Muscle of back (tissue), 11 donors: ENCODE measurements around the gene WDR82. TPM values are rescaled to one million over a fixed set of nuclear protein-coding genes. Genes with fewer than 3 reads are reported as not detected.

Source experiments
- DNase-seq, 3 donors: peaks; one replicate each; pipeline versions ENCODE4 v3.0.0 to v3.0.0-alpha.2; 2013
- polyA plus RNA-seq, 10 donors: library from polyadenylated mRNA; unstranded; fragments of 120-200 nt; gene quantifications; one replicate each; pipeline ENCODE4 v1.2.1, GENCODE V29; 2013; ENCODE audit not compliant: insufficient read length in 10 of 10

Gene WDR82
- polyA plus RNA-seq, 10 donors, result 77.7 to 106 (median 84.0) TPM

- DNase-seq, result no peak
Observed at GRCh38 chr3:52227117-52227516, 51.3 kb downstream of the WDR82 start.

- no peak for DNase-seq
Observed at GRCh38 chr3:52226229-52226817, 52.1 kb downstream of the WDR82 start.

DNA sequence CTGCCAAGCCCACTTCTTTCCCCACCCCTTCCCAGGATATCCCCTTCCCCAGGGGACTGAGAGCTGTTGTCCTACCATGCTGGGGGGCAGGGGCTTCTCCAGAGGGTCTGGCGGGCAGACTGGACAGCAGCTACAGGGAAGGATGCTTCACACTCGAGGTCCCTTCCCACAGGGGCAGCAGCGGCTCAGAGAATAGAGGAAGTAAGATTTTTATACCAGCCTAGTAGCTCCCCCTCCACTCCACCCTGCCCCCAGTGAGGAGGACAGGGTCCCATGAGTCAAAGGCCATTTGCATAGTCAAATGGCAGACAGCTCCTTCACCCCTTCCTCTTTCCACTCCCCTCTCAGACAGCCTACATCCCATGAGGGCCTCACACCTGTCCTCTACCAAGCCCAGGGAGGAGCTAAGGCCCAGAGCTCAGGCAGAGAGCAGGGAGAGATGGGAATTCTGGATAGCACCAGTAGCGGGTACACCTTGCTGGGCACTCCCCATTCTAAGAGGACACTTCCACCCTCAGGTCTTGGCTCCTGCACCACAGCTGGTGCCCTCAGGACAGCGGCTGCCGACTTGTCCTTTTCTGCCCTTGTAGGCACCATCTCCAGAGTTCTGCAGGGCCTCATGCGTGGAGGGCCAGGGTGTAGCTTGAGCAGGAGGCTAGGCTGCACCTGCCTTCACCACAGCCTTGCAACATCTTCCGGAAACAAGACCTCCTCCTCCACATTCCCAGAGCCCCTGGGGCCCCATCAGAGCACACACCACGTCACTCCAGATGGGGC is 52.8 kb downstream of the WDR82 start, which contains the start of gene TLR9:
TLR9 (minus strand) TSS at position 194 of the 777 bp plus-strand sequence; CDS start at position 78, 116 bp downstream.
- DNase-seq, result no peak

GRCh38 chr3:52223449-52224408 is 54.7 kb downstream of the WDR82 start:
- DNase-seq, result no peak

DNA sequence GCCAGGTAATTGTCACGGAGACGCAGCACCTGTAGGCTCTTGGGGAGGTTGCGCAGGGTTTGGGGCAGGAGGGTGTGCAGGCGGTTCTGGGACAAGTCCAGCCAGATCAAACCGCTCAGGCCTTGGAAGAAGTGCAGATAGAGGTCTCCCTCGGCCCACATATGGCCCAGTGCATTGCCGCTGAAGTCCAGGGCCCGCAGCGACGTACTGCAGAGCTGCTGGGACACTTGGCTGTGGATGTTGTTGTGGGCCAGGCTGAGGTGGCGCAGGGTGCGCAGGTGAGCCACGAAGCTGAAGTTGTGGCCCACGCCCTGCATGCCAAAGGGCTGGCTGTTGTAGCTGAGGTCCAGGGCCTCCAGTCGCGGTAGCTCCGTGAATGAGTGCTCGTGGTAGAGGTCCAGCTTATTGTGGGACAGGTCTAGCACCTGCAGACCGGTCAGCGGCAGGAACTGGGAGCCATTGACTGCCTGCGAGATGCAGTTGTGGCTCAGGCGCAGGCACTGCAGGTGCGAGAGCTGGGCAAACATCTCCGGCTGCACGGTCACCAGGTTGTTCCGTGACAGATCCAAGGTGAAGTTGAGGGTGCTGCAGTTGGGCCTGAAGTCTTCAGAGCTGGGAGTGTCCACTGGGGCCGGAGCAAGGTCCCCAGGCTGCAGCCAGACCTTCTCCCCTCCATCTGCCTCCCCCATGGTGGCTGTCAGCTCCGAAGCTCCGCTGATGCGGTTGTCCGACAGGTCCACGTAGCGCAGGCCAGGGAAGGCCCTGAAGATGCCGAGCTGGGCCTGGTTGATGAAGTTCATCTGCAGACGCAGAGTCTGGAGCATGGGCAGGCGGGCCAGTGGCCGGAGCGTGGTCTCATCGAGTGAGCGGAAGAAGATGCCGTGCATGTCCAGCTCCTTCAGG is 55.9 kb downstream of the WDR82 start:
- DNase-seq, result no peak

DNA sequence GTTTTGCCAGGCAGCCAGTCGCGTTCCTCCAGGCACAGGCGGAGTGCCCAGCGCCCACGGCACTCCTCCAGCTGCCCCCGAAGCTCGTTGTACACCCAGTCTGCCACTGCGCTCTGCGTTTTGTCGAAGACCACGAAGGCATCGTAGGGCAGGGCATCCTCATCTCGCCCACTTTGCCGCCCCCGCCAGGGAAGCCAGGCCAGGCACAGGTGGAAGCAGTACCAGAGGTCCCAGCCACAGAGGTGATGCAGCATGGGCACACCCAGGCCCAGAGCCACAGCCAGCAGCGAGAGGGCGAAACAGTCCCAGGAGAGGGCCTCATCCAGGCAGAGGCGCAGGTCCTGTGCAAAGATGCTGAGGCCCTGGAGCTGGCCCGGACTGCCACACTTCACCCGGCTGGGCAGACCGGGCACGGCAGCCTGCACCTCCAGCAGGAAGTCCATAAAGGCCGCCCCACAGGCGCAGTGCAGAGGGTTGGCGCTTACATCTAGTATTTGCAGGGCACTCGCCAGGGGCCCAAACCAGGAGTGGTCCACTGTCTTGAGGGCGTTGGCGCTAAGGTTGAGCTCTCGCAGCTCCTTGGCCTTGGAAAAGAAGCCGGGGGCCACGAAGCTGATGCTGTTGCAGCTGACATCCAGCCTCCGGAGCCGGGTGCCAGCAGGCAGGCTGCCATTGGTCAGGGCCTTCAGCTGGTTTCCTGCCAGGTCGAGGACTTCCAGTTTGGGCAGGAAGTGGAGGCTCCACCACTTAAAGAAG is 56.7 kb downstream of the WDR82 start:
- DNase-seq, result peak in 1 of 3 donors; percentile 57

- no peak for DNase-seq
Observed at GRCh38 chr3:52221141-52221562, 57.3 kb downstream of the WDR82 start.

DNA sequence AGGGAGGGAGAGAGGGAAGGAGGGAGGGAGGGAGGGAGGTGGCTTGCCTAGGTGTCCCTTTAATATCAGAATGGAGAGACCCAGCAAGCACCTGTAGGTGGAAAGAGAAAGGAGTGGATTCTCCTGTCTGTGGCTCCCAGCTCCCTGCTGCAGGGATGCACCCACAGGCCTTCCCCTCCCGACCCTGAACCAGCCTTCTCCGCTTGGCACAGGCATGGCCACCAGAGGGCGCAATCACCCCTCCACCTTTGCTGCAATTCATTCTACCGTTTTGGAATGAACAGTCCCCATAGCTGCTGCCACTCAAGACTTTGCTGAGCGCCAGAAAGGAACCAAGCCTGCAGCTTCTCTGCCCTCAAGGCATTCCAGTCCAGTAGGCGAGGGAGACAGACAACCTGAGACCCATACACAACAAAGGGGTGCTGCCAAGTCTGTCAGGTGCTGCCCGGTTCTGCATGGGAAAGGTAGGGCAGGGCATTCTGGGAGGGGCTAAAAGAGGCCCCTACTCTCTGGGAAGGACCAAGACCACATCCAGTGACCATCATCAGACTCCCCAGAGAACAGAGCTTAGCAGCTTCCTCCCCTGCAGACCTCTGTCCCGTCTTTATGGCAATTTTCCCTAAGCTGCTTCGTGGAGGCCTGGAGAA is 57.9 kb downstream of the WDR82 start:
- peak; percentile 64 to 91 (median 87) for DNase-seq

DNA sequence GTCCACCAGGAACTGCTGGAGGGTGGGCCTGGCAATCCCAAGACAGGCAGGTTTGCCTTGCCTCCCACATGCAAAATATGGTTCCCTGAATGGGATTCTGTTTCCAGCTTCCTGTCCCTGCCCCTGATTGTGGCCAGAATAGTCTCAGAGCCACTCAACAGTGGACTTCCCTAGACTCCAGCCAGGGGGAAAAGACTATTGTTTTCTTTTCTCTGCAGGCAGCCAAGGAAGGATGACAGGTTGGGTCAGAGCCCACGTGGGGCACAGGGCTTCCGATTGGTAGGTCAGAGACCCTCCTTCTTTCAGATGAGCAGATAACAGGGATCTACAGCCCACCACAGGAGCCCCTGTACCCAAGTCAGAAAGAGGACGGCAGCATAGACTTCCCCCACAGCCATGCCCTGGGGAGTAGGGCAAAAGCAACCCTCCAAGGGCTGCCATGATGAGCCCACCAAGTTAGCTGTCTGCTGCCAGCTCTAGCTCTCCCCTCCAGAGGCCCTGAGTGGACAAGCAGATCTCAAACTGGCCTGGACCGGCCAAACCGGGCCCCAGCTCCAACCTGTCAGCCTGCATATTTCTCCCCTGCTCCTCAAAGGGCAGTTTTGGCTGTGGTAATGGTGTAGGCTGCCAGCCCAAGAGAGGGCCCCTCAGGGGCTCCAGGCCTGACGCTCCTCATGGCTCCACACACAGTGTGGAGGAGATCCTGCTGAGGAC is 59.4 kb downstream of the WDR82 start:
- DNase-seq, result no peak

DNA sequence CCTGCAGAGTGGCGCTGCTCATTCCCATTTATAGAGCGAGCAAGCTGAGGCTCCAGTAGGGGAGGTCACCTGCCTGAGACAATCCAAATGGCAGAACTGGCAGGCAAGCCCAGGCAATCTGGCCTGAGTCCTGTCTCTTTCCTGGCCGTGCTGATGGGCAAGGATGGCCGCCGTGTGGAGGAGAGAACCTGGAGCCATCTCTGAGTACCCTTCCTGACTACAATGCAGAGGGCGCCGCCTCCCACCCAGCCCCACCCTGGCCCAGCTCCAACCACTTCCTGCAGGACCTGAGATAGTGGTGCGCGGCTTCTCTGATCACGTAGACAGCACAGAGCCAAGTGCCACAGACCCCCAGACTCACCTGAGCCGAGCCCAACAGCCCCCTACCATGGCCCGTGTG is 60.0 kb downstream of the WDR82 start:
- DNase-seq, result no peak

DNA sequence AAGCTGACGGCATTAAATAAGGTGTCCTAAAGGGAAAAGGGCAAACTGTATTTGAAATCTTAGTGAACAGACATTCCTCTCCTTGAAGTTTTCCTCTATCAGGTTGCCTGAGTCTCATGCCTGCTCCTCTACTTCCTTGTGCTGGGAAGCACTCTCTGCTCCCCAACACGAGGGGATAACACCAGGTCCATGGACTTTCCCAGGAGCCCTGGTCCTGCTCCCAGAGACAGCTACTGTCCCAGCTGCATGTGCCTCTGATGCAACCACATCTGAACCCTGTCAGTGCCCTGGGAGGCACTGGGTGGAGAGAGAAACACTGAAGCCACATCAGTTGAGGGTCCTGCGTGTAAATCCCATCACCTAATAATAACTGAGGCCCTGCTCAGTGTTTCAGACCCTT is 60.4 kb downstream of the WDR82 start:
- DNase-seq, result no peak

GRCh38 chr3:52217409-52217805 is 61.0 kb downstream of the WDR82 start:
- no peak for DNase-seq

GRCh38 chr3:52216585-52217408 is 61.7 kb downstream of the WDR82 start:
- DNase-seq, result peak; percentile 69 to 83 (median 70)

DNA sequence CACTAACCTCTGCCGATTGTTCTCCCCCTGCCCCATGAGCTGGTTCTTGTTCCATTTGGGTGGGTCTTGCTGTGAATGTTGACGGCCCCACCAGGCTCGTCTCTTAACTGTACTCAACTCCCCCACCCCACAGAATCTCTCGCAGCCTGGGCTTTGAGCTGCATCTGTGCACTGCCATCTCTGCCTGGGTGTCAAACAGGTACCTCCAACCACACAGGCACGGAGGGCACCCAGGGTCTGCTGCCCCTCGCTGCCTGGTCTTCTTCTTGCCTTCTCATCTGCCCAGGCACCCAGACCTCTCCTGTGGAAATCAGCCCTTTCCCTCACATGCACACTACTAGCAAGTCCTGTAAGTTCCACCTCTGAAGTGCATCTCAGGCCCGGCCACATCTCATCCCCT is 63.1 kb downstream of the WDR82 start:
- DNase-seq, result no peak

DNA sequence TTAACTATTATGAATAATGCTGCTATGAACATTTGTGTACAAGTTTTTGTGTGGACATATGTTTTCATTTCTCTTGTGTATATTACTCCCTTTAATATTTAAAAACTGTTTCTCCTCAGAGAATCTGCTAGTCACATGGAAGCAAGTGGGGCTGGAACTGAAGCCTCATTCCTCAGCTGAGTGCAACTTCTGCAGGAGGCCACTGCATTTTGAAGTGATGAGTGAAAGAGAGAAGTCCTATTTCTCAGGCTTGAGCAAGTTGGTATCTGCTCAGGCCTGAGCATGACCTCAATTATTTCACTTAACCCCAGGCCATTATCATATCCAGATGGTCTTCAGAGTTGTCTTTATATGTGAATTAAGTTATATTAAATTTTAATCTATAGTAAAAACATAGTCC is 64.5 kb downstream of the WDR82 start:
- no peak for DNase-seq

- no peak for DNase-seq
Observed at GRCh38 chr3:52213005-52213404, 65.4 kb downstream of the WDR82 start.

DNA sequence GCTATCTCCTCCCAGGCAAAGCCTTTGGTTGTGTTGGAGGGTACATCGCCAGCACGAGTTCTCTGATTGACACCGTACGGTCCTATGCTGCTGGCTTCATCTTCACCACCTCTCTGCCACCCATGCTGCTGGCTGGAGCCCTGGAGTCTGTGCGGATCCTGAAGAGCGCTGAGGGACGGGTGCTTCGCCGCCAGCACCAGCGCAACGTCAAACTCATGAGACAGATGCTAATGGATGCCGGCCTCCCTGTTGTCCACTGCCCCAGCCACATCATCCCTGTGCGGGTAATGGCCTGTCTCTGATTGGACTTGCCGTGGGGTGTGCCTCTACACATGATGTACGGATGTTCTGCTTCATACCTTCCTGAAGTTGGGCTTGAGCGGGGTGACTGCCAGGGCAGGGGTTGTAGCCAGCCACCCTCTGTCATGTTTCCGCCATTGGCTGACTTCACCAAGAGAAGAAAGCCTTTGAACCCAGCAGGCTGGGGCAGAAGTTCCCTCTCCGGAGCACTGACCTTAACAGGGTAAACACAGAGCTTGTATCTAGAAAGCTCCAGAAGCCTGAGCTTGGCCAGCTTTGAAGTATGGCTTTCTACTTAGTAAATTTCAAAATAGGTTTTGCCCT is 67.1 kb downstream of the WDR82 start:
- DNase-seq, result no peak

GRCh38 chr3:52210550-52211046 is 67.9 kb downstream of the WDR82 start:
- no peak for DNase-seq
